Measurements from ENCODE around the gene BCAS3.

DNA sequence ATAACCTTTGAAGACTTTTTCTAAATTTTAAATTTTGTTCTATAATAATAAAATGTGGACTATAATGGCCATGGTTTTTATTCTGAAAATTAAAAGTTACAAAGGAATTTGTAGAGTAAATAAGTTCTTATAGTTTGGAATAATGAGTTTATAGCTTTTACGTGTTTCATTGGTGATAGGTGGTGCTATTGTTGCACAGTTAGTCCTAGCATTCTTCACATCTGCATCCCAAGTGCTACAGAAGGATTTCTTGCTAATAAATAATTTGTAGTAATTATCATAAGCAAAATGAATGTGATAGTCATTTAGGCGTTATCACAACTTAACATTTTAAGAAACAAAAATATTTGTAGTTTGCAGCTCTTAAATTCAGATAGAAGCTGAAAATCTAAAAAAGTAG, 67.9 kb downstream of the BCAS3 start:
- TF ChIP-seq CTCF (IDR thresholded peaks at IDR 0.05) = no peak
- TF ChIP-seq POLR2A (IDR thresholded peaks at IDR 0.05) = no peak

Data from lower leg skin (tissue), 3 donors.